ENCODE data around the gene TBX4.

TBX4 gene

GRCh38 chr17:61461967-61462718, 9.9 kb downstream of the TBX4 start:
- WGBS: under 1% methylated on average over 43 of the region's 55 CpGs
- peak; percentile 22 for DNase-seq
- H3K27ac ChIP-seq (ENCODE audit: low read length, poor library complexity, severe bottlenecking): no peak overlapping the region

DNA sequence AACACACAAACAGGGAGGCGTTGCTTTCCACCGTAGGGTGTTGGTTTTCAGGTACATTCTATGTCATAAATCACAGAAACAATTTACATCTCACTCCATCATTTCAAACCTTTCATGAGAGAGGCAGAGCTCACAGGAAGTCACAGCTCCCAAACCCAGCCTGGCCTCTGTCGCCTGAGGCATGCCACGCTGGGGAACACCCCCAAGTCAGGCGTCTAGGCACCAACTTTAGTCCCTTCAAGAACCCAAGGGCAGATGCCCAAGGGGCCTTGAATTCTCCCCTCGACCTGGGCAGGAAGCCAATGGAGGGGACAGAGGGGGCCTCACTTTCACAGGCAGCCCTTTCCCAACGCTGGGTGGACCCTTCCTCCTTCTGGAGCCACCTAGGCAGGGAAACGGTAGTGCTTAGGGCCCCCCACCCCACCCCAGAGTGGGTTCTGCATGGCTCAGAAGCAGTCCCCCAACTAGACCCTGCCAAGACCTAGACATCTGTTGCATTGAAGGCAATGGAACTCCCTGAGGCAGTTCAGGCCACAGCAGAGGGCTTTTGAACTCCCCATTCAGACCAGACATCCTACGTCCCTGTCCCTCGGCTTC, 10.6 kb downstream of the TBX4 start:
- H2BK12ac ChIP-seq (ENCODE audit: low read length in 2 of 2): no peak overlapping the region
- DNase-seq: no peak
- H2AK5ac ChIP-seq (ENCODE audit: low read length, severe bottlenecking): no peak overlapping the region
- H3K27me3 ChIP-seq (ENCODE audit: control insufficient read depth in 1 of 2, insufficient read depth in 1 of 2, low read length in 2 of 2): peaks cover 53 to 93% of the 10 kb centered on the region in 2 experiments
- H2AFZ ChIP-seq (ENCODE audit: low read depth, low read length): no peak overlapping the region
- no peak overlapping the region for H4K91ac ChIP-seq (ENCODE audit: low read length)
- no peak overlapping the region for H3K23ac ChIP-seq (ENCODE audit: low read length in 2 of 2)
- no peak overlapping the region for H3K27ac ChIP-seq (ENCODE audit: low read length, poor library complexity, severe bottlenecking)
- no peak overlapping the region for H2BK120ac ChIP-seq (ENCODE audit: low read depth, low read length)
- H3K36me3 ChIP-seq (ENCODE audit: control insufficient read depth in 1 of 2, insufficient read depth in 2 of 2, low read depth in 1 of 2, low read length in 2 of 2): no peaks in the 10 kb centered on the region
- no peak overlapping the region for H3K4me3 ChIP-seq (ENCODE audit: insufficient read depth in 1 of 2, low read depth in 1 of 2, low read length in 2 of 2)
- no peak overlapping the region for H2BK15ac ChIP-seq (ENCODE audit: low read depth, poor library complexity, severe bottlenecking)
- no peak overlapping the region for H3K9ac ChIP-seq (ENCODE audit: low read length)
- no peak overlapping the region for H3K18ac ChIP-seq (ENCODE audit: low read depth in 1 of 2, low read length in 2 of 2)
- 4% methylated on average over 7 of the region's 10 CpGs for WGBS
- no peaks in the 10 kb centered on the region for H3K79me1 ChIP-seq (replicated peaks; ENCODE audit: low read length, poor library complexity, severe bottlenecking)
- H3K4me2 ChIP-seq (ENCODE audit: low read length, poor library complexity, severe bottlenecking): no peak overlapping the region
- H2BK5ac ChIP-seq (ENCODE audit: low read depth, low read length, poor library complexity, severe bottlenecking): no peak overlapping the region
- no peak overlapping the region for H4K8ac ChIP-seq (ENCODE audit: low read length)
- H3K4ac ChIP-seq (ENCODE audit: low read depth in 1 of 2, low read length in 2 of 2): no peak overlapping the region
- H3K9me3 ChIP-seq (ENCODE audit: control insufficient read depth, low read length): peaks cover 2% of the 10 kb centered on the region
- H3K4me1 ChIP-seq (ENCODE audit: control insufficient read depth, insufficient read depth, low read depth, low read length): peaks cover 4% of the 10 kb centered on the region
- H3K14ac ChIP-seq (ENCODE audit: low read length in 2 of 2): no peak overlapping the region

More at GRCh38 chr17:61461967-61462718, 9.9 kb downstream of the TBX4 start:
- Histone ChIP-seq H3K18ac (ENCODE audit: low read depth in 1 of 2, low read length in 2 of 2) (no peak overlapping the region), H3K27me3 (ENCODE audit: control insufficient read depth in 1 of 2, insufficient read depth in 1 of 2, low read length in 2 of 2) (peaks cover 60 to 94% of the 10 kb centered on the region in 2 experiments), H3K9ac (ENCODE audit: low read length) (peak overlapping the region; percentile 36), H2BK5ac (ENCODE audit: low read depth, low read length, poor library complexity, severe bottlenecking) (no peak overlapping the region), H3K36me3 (ENCODE audit: control insufficient read depth in 1 of 2, insufficient read depth in 2 of 2, low read depth in 1 of 2, low read length in 2 of 2) (no peaks in the 10 kb centered on the region), H3K4ac (ENCODE audit: low read depth in 1 of 2, low read length in 2 of 2) (no peak overlapping the region), H2BK12ac (ENCODE audit: low read length in 2 of 2) (no peak overlapping the region), H2BK120ac (ENCODE audit: low read depth, low read length) (no peak overlapping the region), H3K4me3 (ENCODE audit: insufficient read depth in 1 of 2, low read depth in 1 of 2, low read length in 2 of 2) (peak overlapping the region in 1 of 2 experiments; percentile 66), H3K79me1 (replicated peaks; ENCODE audit: low read length, poor library complexity, severe bottlenecking) (no peaks in the 10 kb centered on the region), H4K8ac (ENCODE audit: low read length) (no peak overlapping the region), H4K91ac (ENCODE audit: low read length) (no peak overlapping the region), H3K4me1 (ENCODE audit: control insufficient read depth, insufficient read depth, low read depth, low read length) (peaks cover 10% of the 10 kb centered on the region), H2AK5ac (ENCODE audit: low read length, severe bottlenecking) (no peak overlapping the region), H3K14ac (ENCODE audit: low read length in 2 of 2) (no peak overlapping the region), H3K23ac (ENCODE audit: low read length in 2 of 2) (no peak overlapping the region), H3K9me3 (ENCODE audit: control insufficient read depth, low read length) (peaks cover 2% of the 10 kb centered on the region), H2BK15ac (ENCODE audit: low read depth, poor library complexity, severe bottlenecking) (no peak overlapping the region), H2AFZ (ENCODE audit: low read depth, low read length) (no peak overlapping the region), H3K4me2 (ENCODE audit: low read length, poor library complexity, severe bottlenecking) (peak overlapping the region; percentile 52)

GRCh38 chr17:61463316-61464129, 11.3 kb downstream of the TBX4 start:
- Histone ChIP-seq H3K27me3 (ENCODE audit: control insufficient read depth in 1 of 2, insufficient read depth in 1 of 2, low read length in 2 of 2) (peaks cover 47 to 91% of the 10 kb centered on the region in 2 experiments), H2AK5ac (ENCODE audit: low read length, severe bottlenecking) (no peak overlapping the region), H4K91ac (ENCODE audit: low read length) (no peak overlapping the region), H2BK120ac (ENCODE audit: low read depth, low read length) (no peak overlapping the region), H3K4me2 (ENCODE audit: low read length, poor library complexity, severe bottlenecking) (no peak overlapping the region), H3K23ac (ENCODE audit: low read length in 2 of 2) (no peak overlapping the region), H3K27ac (ENCODE audit: low read length, poor library complexity, severe bottlenecking) (no peak overlapping the region), H3K9me3 (ENCODE audit: control insufficient read depth, low read length) (peaks cover 2% of the 10 kb centered on the region), H3K4me3 (ENCODE audit: insufficient read depth in 1 of 2, low read depth in 1 of 2, low read length in 2 of 2) (no peak overlapping the region), H2AFZ (ENCODE audit: low read depth, low read length) (no peak overlapping the region), H2BK5ac (ENCODE audit: low read depth, low read length, poor library complexity, severe bottlenecking) (no peak overlapping the region), H3K14ac (ENCODE audit: low read length in 2 of 2) (no peak overlapping the region), H4K8ac (ENCODE audit: low read length) (no peak overlapping the region), H3K4me1 (ENCODE audit: control insufficient read depth, insufficient read depth, low read depth, low read length) (peaks cover 4% of the 10 kb centered on the region), H3K36me3 (ENCODE audit: control insufficient read depth in 1 of 2, insufficient read depth in 2 of 2, low read depth in 1 of 2, low read length in 2 of 2) (no peaks in the 10 kb centered on the region), H3K79me1 (replicated peaks; ENCODE audit: low read length, poor library complexity, severe bottlenecking) (no peaks in the 10 kb centered on the region), H3K4ac (ENCODE audit: low read depth in 1 of 2, low read length in 2 of 2) (no peak overlapping the region), H2BK12ac (ENCODE audit: low read length in 2 of 2) (no peak overlapping the region), H3K18ac (ENCODE audit: low read depth in 1 of 2, low read length in 2 of 2) (no peak overlapping the region), H2BK15ac (ENCODE audit: low read depth, poor library complexity, severe bottlenecking) (no peak overlapping the region), H3K9ac (ENCODE audit: low read length) (no peak overlapping the region)
- DNase-seq: no peak
- WGBS: 37% methylated on average over 6 of the region's 12 CpGs
